Superior temporal gyrus (tissue), 1 donor: ENCODE data around the gene ADAM22.

Source experiments
- DNase-seq: peaks from one replicate; pipeline ENCODE4 v3.0.0-alpha.2; 2016; ENCODE audit errors: extremely low spot score

ADAM22 gene

DNA sequence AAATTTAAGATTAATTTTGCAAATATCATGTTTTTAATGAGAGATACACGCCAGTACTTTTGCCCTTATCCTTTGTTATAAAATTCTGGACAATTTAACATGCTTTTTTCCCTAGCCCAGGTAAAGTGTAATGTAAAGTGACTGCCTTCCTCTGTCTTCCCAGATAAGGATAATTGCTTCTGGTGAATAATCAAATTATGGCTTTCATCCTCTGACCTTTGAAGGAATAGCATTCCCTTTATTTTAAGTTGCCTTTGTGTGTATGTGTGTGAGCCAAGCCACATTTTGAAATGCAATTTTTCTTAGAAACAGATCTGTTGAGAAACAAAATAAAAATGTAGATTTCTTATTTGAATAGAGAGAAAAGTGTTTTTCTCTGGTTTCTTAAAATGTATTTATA, 107.5 kb downstream of the ADAM22 start:
- no peak for DNase-seq

DNA sequence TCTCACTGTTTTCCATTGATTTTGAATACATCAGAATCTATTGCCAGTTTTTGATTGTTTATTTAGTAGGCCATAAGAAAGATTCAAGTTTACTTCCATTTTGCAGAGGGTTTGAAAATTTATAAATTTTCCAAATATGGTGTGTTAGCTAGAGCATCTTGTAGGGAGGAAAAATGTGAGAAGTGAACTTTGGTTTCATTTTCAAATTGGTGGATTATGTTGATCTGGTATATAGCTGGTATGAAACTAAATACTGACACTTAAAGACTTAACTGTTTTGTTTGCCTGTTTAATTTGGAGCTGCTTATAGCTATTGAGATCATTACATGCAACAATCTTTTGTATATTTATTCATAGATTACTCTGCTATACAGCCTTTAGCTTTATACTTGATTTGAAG, 108.1 kb downstream of the ADAM22 start:
- no peak for DNase-seq

DNA sequence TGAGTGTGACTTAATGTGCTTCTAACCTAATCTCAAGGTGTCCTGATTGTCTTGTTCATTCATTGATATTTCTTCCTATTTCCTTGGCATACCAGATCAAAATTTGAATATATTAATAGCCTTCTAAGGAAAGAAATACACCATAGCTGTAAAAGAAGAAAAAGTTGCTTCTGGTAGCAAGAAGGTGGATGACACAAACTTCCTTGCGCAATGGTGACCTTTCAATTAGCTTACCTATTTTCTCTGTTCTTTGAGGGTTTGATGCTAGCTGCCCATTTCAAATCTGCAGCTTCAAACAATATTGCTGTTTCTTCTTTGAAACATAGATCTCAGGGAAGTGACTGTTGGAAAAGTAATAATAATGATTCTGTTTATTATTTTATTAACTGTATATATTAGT, 108.8 kb downstream of the ADAM22 start:
- no peak for DNase-seq

DNA sequence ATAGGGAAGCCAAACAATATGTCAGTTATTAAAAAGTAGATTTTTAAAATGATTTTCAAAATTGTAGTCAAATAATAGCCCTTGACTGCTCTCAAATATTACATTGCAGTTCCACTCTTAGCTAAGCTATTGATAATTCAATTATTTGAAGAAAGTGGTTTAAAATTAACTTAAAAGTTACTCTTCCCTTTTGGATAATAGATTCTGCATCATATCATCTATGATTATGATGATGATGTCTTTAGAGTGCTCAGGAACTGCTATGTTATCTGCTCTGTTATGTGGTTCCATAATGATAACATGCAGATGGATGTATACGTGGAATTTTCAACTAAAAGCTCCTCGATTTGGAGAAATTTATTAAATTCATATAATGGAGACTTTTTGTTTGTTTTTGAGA, 110.0 kb downstream of the ADAM22 start:
- DNase-seq: no peak

DNA sequence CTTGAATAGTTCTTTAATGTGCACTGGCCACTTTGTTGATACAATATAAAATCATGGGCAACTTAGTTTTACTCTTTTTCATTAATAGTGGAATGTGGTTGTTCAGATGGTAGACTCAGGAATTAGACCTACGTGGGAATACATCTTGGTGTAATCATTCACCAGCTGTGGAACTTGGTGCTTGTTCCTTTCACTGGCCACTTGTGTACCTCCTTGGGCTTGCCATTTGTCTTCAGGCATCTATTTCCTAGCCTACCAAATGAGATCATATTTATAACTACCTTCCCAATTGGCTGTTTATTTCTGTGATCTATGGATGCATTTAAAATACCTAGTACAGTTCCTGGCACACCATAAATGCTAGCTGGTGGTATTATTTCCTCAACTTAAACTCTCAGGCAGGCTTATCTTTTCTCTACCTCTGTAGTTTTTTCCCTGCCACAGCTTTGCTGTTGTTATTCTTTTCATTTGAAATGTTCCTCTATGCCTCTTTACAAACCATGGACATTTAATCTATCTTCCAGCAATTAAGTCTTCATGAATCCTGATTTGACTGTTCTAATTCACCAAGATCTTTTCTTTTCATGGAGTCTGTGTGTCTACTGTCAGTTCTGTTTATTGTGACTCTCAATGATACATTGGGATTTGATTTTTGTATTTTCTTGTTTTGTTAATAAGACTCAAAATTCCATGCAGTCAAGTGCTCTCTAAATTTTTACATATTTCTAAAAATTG, 113.0 kb downstream of the ADAM22 start:
- peak; percentile 35 for DNase-seq

DNA sequence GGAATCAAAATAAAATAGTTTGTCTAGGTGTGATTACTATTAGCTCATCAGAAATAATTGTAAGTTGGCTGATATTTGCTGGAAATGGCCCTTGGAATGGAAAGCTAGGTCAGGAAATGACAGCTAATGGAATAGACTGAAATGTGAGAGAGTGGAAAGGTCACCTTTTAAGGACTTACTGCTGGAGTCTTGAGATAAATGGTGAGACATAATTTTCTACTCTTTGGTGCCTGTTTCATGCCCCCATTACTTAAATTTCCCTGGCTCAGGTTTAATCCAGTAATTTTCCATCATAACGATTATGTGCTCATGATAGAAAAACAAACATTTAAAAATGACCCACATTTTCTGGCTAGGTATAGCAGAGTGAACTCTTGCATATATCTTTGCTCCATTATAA, 123.6 kb downstream of the ADAM22 start:
- no peak for DNase-seq

DNA sequence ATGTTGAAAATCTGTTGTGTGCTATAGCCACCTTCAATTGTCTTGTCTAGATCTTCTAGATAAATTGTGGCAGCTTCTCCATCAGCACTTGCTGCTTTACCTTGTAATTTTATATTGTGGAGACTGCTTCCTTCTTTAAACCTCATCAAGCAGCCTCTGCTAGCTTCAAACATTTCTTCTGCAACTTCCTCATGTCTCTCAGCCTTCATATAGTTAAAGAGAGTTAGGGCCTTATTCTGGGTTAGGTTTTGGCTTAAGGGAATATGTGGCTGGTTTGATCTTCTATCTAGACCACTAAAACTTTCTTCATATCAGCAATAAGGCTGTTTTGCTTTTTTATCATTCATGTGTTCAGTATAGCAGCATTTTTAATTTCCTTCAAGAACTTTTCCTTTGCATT, 128.2 kb downstream of the ADAM22 start:
- no peak for DNase-seq

DNA sequence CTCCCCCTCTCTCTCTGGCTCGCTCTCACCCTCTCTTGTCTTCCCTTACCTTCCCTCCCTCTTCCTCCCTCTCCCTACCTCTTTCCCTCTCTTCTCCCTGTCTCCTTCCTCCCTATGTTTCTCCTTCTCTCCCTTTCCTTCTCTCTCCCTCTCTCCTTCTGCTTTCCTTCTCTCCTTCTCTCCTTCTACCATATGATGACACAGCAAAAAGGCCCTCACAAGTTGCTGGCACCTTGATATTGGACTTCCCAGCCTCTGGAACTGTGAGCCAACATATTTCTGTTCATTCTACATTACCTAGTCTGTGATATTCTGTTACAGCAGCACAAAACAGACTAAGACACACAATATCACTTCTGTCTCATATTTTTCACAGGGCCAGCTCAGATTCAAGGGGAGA, 135.0 kb downstream of the ADAM22 start:
- no peak for DNase-seq

DNA sequence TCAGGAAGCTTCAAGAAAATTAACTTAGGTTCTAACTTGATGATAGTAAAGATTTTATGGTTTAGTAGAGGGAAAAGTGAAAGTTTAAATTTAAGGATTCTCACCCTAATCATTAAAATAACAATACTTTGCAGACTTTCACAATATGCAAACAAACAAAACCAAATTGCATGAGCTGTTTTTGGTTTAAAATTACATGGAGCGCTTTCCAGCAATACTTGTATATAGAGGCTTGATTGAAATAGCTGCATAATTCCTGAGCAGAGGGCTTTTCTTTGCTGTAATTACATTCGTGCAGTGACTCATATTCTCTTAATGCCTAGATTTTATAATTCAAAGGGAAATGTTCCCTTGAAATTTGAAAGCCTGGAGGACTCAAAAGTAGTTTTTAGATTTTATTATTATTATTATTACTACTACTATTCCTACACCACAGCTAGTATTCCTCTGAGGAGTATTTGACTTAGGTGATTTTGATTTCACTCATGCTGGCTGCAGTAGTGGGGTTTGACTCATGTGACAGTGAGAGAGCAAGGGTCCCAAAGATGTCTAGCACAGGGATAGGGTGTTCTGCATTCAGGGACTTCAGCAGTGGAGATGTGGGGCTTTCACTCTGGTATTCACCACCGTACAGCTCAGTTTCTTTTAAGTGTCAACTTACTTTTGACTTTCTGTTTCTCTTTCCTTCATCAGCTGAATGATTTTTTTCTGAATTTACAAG, 138.1 kb downstream of the ADAM22 start:
- DNase-seq: no peak

DNA sequence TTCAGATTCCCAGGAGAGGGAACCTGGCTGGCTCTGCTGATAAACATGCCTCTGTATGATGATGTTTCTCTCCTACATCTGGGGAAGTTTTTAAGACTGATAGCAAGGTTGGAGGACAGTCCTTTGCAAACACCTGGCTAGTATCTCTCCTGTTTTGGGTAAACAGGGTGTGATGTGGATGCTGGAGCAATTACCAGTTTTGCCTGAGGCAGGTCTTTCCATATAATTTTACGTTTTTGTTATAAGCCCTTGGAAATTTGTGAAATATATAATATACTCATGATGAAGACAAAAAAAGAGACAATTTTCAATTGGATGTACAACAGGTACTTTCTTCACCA, 138.6 kb downstream of the ADAM22 start:
- no peak for DNase-seq

DNA sequence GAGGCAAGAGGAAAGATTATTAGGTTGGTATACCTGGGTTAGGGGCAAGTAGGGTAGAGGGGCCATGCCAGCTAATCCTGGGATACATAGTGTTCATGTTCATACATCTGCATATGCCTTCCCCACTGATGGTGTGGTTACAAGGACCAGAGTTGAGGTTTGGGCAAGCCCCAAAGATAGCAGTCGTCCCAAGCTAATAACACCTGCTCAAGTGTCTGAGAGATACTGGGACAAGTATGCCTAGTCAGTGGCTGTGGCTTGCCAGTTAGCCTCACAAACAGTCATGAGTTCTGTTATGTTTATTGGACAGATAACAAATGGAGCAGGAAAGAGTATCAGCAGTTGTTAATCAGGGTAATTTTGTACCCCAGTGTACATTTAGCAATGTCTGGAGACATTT, 139.6 kb downstream of the ADAM22 start:
- DNase-seq: no peak

DNA sequence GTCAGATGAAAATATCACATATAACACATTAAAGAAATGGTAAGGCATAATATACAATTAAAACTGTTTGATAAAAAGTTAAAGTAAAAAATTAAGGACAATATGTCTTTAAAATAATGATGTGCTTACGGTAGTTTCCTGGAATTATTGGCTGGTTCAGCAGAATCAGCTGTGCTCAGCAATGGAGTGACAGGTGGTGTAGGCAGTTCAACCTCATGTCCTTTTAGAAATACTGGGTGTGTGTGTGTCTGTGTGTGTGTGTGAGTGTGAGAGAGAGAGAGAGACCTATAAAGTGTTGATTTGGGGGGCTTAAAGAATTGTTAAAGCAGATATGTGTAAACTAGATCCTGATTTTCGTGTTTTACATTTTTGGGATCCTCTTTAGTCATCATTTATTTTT, 141.2 kb downstream of the ADAM22 start:
- DNase-seq: no peak

DNA sequence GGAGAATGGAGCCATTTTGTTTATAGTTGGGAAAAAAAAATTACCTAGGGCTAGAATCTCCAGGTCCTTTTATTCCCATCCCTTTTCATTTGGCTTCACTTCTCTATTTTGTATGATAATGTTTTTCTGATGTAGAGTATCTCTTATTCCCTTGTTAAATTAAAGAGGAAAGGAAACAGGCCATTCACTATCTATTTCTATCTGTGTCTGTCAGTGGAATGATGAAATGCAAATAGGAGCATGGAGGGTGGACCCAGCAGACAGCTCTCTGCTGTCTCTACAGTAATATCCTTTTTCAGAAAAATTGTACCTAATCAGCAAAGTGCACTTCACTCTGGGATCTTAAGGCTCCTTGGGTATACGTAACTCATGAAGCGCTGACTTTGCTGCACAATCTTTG, 149.8 kb downstream of the ADAM22 start:
- no peak for DNase-seq

DNA sequence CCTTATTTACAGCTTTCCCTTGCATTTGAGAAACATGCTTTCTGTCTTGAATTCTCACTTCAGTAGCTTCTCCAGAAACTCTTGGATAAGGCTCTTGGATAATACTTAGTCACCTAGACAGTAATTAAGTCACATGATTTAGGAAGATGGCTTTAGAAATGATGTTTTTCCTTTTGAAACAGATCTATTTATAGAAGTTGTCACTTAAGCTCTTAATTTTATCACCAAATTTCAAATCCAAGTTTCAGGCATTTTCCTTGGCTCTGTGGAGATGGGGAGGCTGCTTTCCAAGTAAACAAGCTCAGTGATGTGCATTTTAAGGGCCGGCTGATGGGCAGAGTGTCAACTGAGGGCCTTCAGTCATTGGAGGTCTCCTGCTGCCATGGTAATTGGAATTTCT, 155.5 kb downstream of the ADAM22 start:
- DNase-seq: peak; percentile 64

DNA sequence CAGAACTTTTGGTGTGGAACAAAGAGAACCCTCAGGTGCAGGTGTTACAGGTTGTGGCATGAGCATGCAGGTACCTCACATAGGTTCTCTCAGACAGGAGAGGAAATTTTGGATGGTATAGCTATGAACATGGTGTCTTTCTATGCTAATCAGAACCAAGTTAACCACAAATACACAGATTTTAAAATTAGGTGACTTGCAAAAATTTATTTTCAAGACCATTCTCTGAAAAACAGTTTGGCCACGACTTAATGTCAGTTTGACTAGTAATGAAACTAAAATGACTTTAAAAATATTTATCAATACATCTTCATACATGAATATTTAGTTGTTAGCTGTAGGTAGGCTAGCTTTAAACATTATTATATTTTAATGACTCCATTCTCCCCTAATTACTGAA, 156.2 kb downstream of the ADAM22 start:
- no peak for DNase-seq

DNA sequence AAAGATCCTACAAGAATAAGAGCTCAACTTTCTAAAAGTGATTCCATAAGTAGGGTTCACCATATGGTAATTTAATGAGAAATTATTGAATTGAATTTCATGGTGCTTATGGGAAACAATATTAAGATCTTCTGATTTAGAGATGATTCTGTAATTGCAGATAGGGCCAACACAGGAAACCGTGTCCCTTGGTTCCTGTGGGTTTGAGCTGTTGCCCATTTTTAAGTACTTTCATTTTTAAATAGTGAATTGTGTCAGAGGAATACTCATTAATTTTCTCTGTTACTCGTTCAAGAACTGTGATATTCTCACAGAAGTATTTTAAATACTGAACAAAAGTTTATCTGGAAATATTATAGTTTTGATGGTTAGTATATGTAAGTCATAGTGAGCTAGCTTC, 156.6 kb downstream of the ADAM22 start:
- DNase-seq: no peak

DNA sequence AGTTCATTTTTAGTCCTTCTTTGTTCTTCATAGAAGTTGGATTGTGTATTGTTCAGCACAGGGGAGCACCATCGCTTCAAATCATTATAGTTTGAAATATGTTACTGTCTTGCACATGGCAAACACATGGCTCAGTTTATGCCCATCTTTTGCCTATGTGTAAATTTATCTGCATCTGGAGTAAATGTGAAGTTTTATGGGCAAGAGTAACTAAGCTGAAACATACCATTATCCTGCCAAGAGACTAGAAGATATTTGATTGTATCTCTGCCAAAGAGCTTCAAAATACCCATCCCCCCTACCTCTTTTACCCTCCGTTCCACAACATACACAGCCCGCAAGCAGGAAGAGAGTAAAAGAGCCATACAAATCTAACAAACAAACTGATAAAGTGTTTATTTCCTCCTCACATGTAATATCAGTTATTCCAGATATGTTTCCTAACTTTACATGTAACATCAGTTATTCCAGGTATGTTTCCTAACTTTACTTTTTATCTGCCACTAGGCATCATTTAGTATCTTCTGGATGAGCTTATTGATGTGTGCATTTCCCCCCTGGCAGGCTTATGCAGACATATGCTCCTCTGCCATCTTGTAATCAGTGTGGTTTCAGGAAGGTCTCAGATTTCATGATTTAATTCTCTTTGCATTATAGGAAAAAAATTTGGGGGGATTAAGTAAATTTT, 158.1 kb downstream of the ADAM22 start:
- no peak for DNase-seq

DNA sequence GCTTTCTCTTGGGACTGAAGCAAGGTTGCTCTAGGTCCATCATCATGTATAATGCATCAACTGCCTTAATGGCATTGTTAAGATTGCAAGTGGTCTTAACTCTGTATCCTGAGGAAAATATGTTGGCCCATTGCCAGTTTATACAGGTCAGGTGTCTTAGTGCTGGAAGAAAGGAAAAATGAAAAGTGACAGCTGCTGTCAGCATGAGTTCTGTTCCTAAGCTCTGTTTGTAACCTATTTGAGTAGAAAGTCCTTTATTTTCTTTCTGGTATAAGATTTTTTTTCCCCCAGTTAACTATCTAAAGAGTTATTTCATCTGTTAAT, 158.6 kb downstream of the ADAM22 start:
- no peak for DNase-seq

DNA sequence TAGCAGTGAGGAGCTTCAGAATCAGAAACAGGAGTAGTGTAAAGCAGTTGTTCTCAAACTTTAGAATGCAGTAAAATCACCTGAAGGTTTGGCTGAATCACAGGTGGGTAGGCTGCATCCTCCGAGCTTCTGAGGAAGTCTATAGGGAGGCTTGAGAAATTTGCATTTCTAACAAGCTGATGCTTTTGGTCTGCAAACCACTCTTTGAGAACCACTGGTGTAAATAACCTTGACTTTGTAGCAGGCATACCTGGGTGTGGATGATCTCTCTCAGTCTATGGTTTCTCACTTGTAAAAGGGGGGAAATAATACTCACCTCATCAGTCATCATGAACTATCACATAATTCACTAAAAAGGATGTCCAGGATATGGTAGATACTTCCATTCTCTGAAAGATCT, 167.7 kb downstream of the ADAM22 start:
- no peak for DNase-seq

DNA sequence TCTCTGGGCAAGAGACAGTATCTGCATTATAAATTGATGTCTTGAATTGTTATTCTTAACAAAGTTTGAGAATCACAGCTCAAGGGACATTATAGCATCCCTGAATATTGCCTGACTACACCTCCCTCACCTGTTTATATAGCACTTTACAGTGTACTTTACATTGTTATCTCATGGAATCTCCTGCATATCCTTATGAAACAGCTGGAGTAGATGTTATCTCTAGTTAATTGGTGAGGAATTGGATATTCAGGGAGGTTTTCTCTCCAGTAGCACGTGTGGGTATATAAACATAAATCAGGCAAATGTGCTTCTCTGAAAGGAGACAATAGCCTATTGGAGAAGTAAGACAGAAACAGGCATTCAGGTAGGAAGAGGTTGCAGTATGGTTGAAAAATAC, 168.6 kb downstream of the ADAM22 start:
- no peak for DNase-seq

DNA sequence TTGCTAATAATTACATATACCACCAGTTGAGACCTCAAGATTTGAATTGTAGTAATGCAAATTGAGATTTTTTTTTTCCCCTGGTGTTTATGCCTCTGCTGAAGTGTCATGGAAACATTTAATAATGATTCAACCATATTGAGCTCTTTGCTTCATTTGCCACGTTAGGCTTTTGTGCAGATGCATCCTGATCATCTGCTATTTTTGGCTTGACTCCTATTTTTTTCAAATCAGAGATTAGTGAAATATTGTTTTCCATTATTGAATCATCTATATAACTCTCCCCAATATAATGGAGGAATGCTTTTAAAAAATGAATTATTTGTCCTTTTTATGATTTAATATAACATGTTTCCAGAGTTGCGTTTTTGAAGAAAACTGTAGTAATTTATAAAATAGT, 170.7 kb downstream of the ADAM22 start:
- DNase-seq: no peak

DNA sequence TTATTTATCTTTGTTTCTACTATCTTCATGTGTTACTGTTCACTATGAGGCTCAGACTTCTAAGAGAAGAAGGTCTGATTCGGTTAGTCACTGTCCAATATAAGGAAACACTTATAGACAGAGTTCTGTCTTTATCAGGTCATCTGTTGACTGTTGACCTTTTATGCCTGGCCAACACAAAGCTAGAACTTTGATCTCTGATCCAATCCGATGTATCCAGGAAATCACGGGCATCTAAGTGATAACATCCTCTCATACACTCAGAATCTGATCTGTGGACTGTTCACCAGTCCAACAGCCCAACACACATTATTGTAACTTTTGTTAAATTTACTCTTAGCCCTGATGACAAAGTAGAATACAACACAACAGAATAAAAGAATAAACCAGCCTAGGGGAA, 171.2 kb downstream of the ADAM22 start:
- DNase-seq: no peak

DNA sequence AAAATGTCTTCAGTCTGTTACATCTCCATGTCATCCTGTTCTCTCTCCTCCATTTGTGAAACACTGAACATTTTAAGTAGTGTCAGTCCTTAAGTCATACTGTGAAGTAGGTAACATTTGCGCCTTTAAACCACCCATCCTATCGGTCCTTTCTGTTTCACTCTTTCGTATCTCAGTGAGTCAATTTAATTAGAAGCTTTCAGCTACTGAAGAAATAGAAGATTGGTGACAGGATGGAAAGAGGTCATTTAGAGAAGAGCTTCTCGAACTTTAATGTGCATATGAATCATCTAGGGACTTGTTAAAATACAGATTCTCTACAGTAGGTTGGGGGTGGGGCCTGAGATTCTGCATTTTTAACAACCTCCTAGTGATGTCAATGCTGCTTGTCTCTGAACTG, 172.4 kb downstream of the ADAM22 start:
- DNase-seq: no peak
